Right ventricle myocardium superior (tissue), 1 donor: Measurements from ENCODE around the gene ATP2B2. TPM values are rescaled to one million over a fixed set of nuclear protein-coding genes. Genes with fewer than 3 reads are reported as not detected.

ENCODE experiments used
- ATAC-seq: fragments of 200-7000 bp; cut with Tn5 transposase; one replicate; pipeline ENCODE4 v1.9.1; 2020; ENCODE audit warnings: mild to moderate bottlenecking; ENCODE audit not compliant: poor library complexity
- DNase-seq: peaks from one replicate; pipeline ENCODE4 v3.0.0-alpha.2; 2020
- intact Hi-C: fragments of 100-400 bp; cut with DNase I; formaldehyde crosslinking; loops from one replicate; pipeline ENCODE4 v1.11.2; 2022
- total RNA-seq: library from RNA; stranded (reverse); fragmentation: NEBNext Ultra II Directional; extraction: Animal tissue kit (Norgen Biotek cat#: 25700); gene quantifications from one replicate; pipeline ENCODE4 v1.2.1, GENCODE V29; 2021
- donor health status: DM: no; HTN: yes; CAD: no; lungs with severe emphysema.

Gene ATP2B2
- total RNA-seq, 1 donor from 2014 or later: not detected

DNA sequence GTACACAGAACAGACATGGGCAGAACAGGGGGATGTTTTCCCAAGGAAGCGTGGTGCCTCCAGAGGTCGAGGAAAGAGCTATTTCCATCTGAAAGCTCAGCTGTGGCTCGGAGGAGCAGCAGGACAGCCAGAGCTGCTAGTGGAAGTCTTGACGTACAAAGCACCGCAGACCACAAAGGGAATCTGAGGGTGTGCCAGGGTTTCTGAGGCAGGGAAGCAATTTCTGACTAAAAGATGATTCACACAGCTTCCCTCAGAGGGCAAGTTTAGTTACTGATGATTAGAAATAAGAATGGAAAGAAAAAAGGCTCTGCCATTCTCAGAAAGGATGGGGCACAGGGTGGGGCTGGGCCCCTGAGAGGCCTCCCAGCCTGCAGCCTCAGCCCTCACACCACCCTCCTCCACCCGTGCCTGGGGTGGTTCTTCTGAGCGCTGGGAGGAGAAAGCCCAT lies 138.7 kb downstream of the ATP2B2 start:
- DNase-seq (peak; percentile 13), ATAC-seq (no peak)
- intact Hi-C loops: no loop called here

- DNase-seq: no peak
- intact Hi-C loops: no loop called here
Observed at GRCh38 chr3:10365791-10366190, 139.6 kb downstream of the ATP2B2 start.

GRCh38 chr3:10365316-10365715 lies 140.1 kb downstream of the ATP2B2 start:
- intact Hi-C loops: no loop called here
- no peak for ATAC-seq
- peak; percentile 15 for DNase-seq

More at GRCh38 chr3:10365791-10366190, 139.6 kb downstream of the ATP2B2 start:
- no peak for ATAC-seq

DNA sequence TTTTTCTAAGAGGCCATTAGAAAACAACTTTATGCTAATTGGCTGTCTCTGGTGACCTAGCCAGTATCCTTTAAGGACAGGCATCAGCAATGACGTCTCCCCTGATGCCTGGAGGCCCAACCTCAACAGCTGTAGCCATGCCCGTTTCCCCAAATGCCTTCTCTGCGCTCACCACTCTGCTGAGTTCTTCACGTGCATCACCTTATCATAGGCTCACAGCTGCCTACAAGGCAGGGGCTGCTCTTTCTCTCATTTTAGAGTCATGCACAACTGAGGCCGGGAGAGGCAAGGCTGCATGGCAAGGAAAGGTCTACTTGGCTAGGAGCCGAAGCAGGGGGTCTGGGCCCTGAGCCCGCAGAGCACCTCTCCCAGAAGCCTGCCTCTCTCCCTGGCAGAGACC lies 140.6 kb downstream of the ATP2B2 start:
- no peak for ATAC-seq
- DNase-seq: peak; percentile 9
- intact Hi-C loops: no loop called here

DNA sequence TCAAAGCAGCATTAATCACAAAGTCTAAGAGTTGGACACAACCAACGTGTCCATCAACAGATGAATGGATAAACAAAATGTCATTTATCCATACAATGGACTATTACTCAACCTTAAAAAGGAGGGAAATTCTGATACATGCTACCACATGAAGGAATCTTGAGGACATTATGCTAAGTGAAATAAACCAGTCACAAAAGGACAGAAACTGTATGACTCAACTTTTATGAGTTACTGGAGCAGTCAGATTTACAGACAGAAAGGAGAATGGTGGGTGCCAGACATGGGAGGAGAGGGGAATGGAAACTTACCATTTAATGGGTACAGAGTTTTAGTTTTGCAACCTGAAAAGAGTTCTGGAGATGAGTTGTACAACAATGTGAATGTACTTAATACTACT lies 141.5 kb downstream of the ATP2B2 start:
- intact Hi-C loops: no loop called here
- no peak for ATAC-seq
- no peak for DNase-seq

DNA sequence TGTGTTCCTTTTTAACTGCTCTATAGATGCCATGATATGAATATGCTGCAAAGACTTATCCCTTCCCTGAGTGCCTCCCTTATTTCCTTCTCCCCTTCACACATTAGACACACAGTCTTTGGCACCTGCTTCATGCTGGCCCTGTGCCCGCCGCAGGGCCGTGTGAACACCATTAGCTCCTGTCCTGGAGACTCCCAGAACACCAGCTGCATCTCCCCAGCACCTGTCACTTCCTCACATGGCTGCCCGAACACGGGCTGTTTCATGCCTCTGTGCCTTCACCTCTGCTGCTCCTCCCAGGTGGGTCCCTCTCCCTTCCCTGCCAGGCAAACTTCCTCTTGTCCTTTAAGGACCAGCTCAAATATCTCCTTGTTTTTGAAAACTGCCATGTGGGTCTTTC lies 144.0 kb downstream of the ATP2B2 start:
- ATAC-seq: no peak
- intact Hi-C loops: no loop called here

DNA sequence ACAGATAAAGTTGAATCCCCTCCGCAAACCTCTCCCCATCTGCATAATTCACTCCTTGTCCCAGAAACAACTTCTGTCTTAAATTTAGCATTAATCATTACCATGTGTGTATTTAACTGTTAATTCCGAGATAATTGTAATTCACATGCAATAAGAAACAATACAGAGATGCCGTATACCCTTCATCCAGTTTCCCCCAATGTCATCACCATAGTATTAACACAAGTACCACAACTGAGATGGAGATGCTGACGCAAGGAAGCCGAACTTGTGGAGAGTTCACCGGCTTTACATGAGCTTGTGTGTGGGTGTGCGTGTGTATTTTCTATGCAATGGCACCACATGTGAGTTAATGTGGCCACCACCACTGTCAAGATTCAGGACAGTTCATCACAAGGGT lies 144.9 kb downstream of the ATP2B2 start:
- no peak for ATAC-seq
- DNase-seq: no peak
- intact Hi-C loops: no loop called here

More for the DNA sequence above, 144.0 kb downstream of the ATP2B2 start:
- DNase-seq: peak; percentile 16

DNA sequence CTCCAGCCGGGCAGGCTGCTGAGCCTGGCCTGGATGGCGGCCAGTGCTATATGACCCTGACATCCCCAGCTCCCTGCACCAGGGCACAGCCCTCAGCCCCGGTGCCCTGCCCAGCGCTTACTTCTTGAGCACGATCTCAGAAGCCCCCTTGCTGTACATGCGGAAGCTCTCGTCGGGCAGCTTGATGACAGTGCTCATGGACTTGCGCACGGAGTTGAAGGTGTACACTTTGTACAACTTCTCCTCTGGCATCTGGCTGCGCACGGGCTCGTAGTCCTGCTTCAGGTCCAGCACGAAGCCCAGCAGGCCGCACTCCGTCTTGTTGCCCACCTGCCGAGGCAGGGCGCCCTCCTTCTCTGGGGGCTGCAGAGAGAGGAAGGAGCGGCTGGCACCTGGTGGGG lies 145.6 kb downstream of the ATP2B2 start:
- intact Hi-C loops: no loop called here
- DNase-seq (peak; percentile 20), ATAC-seq (no peak)

GRCh38 chr3:10358309-10358980 lies 146.9 kb downstream of the ATP2B2 start:
- DNase-seq (peak; percentile 27), ATAC-seq (no peak)
- intact Hi-C loops: no loop called here

GRCh38 chr3:10357592-10358308 lies 147.6 kb downstream of the ATP2B2 start:
- intact Hi-C loops: no loop called here
- DNase-seq (peak; percentile 47), ATAC-seq (peak; percentile 41)

DNA sequence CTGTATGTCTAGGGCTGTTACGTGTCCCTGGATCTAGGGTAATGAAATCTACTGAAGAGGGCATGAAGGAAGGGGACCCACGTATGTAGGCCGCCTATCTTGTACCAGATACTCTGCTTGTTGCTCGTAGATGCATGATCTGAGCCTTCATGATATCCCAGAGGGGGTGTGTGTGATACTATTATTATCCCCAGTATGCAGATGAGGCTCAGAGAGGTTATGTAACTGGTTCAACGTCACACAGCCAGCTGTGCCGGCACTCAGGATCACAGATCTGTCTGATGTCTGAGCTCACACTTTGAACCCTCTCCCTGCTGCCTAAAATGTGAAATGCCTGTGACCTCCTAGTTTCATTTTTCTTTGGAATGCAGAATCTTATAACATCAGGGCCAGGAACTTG lies 148.3 kb downstream of the ATP2B2 start:
- intact Hi-C loops: no loop called here
- no peak for ATAC-seq
- no peak for DNase-seq

DNA sequence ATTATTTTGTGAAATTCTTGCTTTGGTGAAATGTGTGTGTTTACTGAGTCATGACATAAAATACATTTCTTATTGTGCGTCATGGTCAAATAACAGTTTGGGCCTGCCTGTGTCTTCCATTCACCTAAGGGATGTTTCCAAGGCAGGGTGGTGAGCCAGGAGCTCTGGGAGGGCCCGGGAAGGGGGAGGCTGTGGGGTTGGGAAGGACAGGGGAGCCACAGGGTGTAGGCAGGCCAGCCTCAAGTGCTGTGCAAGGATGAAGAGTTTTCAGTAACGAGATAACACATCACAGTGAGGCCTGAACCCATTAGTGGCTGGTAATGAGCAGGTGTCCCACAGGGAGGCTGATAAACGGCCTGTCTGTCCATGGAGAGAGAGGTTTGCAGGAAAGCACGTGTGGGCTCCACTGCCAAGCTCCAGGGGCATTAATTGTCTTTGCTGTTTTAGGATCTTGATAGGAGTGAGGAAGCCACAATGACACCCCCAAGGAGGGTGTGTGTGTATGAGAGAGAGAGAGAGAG lies 148.9 kb downstream of the ATP2B2 start:
- no peak for DNase-seq
- ATAC-seq: no peak
- intact Hi-C loops: no loop called here

- ATAC-seq (no peak), DNase-seq (no peak)
- intact Hi-C loops: no loop called here
Observed at GRCh38 chr3:10354361-10355015, 150.9 kb downstream of the ATP2B2 start.

DNA sequence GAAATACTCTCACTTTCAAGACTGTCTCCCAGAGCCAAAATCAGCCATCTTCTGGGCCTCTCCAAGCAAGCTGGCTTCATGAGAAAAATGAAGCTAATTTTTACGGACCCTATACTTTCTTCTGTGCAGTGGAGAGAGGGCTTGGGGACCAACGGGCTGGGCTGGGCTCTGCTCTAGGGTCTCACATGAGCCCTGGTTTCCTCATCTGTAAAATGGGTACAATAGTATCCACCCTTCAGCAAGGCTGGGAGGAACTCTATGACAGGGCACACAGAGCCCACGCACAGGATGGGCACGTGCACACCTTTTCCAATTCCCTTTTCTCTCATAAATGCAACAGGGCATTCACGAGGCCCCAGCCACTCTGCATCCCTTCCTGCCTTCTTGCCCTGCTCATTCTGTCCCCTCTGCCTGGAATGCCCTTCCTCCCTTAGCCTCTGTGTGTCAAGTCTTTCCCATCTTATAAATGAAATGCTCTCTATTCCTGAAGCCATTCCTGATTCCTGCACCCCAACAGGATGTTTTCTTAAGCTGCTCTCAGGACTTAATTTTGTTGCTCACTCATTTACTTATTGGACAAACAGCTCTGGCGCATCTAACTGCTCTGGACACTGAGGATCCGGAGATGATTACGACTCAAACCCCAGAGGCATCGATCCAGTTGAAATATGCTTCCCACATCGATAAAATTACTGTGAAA lies 151.6 kb downstream of the ATP2B2 start:
- intact Hi-C loops: no loop called here
- ATAC-seq (no peak), DNase-seq (no peak)

DNA sequence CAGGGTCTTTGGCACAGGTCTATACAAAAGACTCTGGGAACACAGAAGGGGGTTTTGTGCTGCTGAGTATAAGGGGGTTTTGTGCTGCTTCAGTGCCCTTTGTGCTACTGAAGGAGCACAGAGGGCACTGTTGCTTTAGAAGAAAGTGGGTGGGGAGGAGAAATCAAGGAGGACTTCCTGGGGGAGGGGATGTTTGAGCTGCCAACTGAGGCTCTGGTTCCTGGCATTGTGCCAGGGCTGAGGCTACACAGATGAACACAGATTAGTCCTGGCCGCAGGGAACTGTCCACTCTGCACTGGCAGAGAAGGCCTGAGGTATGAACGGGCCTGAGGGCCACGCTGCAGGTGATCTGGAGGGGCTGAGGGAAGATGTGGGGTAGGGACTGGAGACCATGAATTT lies 152.2 kb downstream of the ATP2B2 start:
- DNase-seq (no peak), ATAC-seq (no peak)
- intact Hi-C loops: no loop called here

DNA sequence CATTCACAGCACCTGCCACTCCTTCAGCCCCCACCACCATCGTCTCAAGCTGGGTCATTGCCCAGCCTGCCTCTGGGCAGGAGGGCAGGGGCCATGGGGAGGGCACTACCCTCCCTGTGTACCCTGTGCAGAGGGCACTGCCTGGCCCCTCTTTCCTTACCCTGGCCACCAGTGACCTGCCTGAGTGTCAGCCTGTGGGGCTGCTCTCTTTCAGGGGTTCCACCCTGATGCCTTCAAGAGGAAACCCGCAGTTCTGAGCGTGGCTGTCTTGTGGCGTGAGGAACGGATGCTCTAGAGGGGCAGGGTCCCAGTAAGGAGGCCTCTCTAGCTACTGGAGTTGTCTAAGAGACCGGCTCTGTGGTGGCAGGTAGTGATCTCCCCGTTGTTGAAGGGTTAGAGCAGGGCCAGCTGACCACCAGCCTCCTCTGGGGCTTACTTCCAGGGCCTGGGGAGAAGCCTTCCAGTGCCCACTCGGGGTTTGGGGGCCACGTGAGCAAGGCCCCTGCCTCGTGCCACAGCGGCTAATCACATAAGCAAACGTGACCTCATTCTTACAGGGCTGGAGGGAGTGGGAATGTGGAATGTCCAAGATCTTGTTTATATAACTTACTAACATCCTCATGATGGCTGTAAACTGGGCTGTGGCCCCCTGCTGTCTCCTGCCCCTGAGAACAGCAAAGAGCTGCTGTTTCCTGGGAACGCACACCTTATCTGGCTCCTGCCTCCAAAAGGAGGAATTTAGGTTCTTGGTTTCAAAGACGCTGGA lies 153.1 kb downstream of the ATP2B2 start:
- no peak for ATAC-seq
- DNase-seq: peak; percentile 25
- intact Hi-C loops: no loop called here

- peak; percentile 13 for DNase-seq
- intact Hi-C loops: no loop called here
Observed at GRCh38 chr3:10351013-10351735, 154.2 kb downstream of the ATP2B2 start.

More at GRCh38 chr3:10351013-10351735, 154.2 kb downstream of the ATP2B2 start:
- no peak for ATAC-seq
